ENCODE data around the gene RASSF4.

RASSF4 gene

DNA sequence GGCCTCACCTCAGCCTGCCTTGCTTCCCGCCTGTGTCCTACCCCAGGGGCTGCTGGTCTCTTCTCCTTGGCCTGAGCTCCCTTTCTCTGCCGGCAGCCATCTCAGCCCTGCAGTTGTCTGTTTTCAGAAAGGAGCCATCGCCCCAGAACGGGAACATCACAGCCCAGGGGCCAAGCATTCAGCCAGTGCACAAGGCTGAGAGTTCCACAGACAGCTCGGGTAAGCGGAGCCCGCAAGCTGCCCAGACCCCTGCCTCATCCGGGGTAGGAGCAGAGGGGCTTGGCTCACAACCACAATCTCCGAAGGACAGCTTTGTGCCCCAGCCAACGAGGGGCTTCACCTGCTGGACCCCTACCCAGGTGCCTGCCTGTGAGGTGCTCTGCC lies 24.3 kb downstream of the RASSF4 start:
- in situ Hi-C loops (cut with MboI; ENCODE audit: low sequenced_read_pairs), result no loop called here

DNA sequence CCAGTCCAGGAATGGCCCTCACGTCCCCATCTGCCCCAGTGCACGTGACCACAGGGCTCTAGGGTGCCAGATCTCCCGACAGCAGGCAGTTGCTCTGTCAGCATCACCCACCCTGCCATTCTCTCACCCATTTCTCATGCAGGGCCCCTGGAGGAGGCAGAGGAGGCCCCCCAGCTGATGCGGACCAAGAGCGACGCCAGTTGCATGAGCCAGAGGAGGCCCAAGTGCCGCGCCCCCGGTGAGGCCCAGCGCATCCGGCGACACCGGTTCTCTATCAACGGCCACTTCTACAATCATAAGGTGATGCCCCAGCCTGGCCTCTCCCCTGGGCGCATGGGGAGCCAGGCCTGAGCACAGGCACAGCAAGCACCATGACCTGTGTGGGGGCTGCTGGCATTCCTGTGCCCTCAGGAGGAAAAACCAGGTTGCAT lies 25.1 kb downstream of the RASSF4 start:
- in situ Hi-C loops (cut with MboI; ENCODE audit: low sequenced_read_pairs), result no loop called here

DNA sequence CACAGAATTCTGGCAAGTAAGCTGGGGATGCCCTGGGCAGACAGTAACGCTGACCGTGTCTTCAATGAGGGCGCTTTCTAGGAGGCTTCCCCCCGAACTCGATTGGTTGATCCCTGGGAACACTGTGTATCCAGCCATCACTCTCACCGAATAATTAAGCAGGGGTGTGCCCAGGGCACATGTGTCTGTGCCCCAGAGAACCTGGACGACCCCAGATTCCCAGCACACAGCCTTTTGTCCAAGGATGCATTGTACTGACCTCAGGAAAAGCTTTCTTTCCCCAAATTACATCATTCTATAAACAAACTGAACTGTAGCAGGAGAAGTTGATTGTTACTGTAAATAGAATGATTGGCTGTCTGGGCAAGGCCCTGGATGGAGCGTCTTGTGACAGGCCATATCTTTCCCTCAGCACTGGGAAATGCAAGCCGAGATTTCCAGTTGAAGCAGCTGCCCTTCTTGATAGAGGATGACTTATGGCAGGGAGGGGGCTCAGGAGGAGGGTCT lies 25.6 kb downstream of the RASSF4 start:
- in situ Hi-C loops (cut with MboI; ENCODE audit: low sequenced_read_pairs), result no loop called here

DNA sequence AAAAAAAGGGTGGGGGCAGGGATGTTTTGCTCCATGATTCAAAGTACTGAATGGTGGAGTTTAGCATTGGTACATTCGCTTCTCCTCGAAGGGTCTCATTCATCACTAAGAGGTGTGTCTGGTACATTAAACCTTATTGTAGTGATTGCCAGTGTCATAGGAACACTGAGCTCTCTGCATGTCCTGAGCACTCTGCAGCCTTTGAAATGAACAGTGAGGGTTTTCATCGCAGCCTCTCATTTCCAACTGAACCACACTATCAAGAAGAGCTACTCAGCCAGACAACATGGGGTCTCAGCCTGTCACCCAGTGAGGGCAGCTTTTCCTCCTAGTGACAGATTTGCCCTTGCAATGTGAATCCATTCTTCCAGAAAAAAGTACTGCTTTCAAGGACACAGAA lies 26.6 kb downstream of the RASSF4 start:
- in situ Hi-C loops (cut with MboI; ENCODE audit: low sequenced_read_pairs), result no loop called here

DNA sequence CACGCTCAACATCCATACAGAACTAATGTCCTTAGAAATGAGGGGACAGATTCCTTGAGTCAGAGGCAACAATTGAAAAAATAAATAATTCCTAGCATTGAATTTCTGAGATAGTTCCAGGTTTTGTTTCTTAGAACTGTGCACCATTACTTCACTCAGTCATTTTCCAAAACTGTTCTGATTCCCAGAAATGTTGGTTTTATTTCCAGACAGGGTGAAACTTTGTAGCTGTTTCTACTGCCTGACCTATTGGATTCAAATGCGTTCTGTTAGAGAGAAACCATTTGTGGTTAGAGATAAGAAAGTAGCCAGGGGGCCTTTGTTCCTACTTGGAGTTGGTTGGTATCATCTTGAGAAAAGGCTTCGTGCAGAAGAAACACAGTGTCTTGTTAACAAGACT lies 27.1 kb downstream of the RASSF4 start:
- in situ Hi-C loops (cut with MboI; ENCODE audit: low sequenced_read_pairs), result no loop called here

DNA sequence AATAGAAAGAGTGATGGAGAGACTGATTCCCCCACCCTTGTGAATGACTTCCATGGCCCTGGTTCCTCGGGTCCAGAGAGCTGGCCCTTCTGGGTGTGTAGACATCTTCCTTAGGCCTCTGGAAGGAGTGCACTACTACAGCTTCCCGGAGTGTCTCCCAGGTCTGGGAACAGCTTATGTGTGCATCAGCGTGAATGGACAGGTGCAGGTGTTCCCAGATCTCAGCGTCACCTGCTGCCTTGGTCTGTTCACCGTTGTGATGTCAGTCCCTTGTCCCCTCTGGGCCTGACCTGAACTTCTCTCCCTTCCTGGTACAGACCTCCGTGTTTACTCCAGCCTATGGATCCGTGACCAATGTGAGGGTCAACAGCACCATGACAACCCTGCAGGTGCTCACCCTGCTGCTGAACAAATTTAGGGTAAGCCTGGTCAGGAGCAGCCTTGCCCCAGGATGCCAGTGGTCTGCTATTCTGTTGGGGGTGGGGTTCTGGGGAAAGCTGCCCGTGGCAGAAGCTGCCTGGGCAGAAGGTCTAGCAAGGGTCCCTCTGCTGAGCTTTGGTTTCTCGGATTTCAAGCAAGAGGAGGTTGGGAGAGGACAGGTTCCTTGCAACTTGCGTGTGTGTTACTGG lies 29.5 kb downstream of the RASSF4 start:
- in situ Hi-C loops (cut with MboI; ENCODE audit: low sequenced_read_pairs), result no loop called here

DNA sequence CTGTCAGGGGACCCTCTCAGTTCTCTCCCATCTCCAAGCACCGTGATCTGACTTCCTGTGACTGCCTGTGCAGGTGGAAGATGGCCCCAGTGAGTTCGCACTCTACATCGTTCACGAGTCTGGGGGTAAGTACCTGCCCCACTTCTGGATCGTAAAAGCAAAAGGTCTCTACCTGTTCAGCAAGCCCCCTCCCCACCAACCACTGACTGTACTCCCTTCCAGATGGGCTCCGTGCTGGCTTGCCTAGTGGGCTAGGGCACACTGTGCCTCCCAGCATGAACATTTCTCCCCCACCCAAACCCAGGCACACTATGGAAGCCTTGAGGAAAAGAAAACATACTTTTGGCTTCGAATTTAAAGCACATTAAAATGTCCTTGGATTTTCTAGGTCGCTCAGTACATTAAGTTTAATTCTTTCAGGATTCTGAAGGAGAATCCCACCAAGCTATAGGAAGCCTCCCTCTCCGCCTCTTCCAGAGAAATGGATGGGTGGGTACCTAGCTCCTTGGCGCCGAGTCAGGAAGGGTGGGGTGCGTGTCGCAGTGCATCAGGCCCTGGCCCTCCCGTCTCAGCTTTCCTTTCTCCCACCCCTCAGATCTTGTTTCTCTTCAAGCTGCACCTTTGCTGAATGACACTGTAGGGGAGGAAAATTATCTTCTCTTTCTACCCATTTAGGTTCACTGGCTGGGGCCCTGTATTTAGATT lies 30.1 kb downstream of the RASSF4 start:
- in situ Hi-C loops (cut with MboI; ENCODE audit: low sequenced_read_pairs), result no loop called here

DNA sequence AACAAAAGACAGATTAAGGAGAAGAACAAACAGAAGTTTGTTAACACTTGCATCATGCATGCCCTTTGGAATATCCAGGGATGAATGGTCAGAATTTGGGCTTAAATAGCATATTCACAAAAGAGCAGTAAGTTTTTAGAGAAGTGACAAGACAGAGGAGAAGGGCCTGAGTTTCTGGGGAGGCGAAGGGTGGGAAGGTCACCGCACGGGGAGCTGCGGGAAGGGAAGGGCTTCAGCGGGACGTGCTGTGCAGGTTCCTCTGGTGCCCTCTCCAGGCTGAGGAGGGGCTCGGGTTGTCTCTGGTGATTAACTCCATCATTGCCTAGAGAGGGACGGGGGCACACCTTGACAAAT lies 30.7 kb downstream of the RASSF4 start:
- in situ Hi-C loops (cut with MboI; ENCODE audit: low sequenced_read_pairs), result no loop called here

DNA sequence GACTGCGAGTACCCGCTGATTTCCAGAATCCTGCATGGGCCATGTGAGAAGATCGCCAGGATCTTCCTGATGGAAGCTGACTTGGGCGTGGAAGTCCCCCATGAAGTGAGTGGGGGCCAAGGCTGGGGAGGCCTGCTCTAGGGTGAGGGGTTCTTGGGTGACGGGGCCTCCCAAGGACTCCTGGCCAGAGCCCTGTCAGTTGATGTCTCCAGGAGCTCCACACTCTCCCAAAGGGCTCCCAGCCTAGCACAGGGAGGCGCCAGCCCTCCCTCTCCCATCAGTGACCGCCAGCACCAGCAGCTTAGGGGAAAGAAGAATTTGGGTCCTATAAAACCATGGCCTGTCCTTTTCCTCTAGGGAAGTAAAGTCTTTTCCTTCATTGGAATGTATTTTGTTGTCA lies 31.4 kb downstream of the RASSF4 start:
- in situ Hi-C loops (cut with MboI; ENCODE audit: low sequenced_read_pairs), result no loop called here

DNA sequence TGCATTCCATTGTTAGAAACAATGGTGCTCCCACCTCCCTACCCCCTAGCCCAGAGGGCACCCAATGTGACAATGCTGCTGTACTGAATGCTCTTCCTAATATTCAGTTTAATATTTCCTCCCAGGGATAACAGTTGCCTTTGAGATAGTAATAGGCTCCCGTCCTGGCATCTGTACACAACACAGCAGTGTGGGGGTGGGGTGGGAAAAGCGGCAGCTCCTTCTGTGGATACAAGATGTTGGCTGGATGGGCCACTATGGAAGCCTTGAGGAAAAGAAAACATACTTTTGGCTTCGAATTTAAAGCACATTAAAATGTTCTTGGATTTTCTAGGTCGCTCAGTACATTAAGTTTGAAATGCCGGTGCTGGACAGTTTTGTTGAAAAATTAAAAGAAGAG lies 32.0 kb downstream of the RASSF4 start:
- in situ Hi-C loops (cut with MboI; ENCODE audit: low sequenced_read_pairs), result no loop called here

DNA sequence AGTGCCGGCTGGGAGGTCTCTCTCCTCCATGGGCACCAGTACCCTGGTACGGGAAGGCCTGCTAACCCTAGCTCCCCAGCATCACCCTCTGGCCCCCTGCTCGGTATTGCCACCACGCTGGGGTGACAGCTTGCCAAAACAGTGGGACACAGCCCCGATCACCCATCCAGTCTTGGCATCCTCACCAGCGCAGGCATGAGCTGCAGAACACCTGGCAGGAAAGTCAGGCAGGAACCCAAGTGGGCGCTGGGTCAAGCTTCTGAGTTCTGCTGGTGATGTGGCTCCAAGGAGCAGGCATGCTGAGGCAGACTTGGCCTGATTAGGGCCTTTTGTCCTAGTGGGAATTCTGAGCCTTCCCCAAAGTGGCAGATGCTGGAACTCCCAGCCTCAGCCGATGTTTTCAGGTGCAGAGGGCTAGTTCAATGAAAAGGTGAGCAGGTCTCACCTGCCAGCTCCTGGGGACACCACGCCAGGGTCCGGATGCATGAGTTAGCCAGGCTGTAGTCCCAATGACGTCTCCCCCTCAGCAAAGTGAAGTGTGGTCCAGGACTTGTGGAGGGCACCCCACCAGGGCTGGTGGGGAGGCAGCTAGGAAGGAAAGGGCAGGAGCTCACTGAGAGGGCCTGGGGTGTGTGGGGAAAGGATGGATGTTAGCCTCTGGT lies 32.6 kb downstream of the RASSF4 start:
- in situ Hi-C loops (cut with MboI; ENCODE audit: low sequenced_read_pairs), result no loop called here

DNA sequence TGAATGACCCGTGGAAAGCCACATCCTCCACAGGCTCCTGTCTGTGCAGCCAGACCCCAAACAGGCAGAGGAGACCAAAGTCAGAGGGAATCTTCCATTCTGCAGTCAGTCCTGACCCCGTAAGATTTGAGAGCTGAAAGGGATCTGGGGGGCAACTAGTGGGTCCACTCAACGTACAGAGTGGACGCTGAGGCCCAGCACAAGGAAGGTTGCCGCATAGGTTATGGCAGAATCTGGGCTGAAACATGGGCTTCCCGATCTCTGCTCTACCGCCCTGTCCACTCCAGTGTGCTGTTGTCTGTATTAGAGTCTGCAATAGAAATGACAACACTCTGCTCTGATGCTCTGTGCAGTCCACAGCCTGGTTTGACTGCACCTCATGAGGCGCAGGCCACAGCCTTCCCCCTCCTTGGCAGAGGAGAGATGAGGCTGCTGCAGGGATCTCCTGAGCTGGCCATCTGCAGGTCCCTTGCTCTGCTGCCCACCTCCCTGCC lies 33.2 kb downstream of the RASSF4 start:
- in situ Hi-C loops (cut with MboI; ENCODE audit: low sequenced_read_pairs), result no loop called here

DNA sequence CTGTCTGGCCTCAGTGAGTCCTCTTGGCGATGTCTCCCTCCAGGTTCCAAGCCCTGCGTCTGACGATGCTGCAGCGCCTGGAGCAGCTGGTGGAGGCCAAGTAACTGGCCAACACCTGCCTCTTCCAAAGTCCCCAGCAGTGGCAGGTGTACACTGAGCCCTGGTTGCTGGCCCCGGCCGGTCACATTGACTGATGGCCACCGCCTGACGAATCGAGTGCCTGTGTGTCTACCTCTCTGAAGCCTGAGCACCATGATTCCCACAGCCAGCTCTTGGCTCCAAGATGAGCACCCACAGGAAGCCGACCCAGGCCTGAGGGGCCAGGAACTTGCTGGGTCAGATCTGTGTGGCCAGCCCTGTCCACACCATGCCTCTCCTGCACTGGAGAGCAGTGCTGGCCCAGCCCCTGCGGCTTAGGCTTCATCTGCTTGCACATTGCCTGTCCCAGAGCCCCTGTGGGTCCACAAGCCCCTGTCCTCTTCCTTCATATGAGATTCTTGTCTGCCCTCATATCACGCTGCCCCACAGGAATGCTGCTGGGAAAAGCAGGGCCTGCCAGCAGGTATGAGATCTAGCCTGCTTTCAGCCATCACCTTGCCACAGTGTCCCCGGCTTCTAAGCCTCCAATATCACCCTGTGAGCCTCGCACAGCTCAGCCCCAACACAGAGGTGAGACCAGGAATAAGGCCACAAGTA lies 33.8 kb downstream of the RASSF4 start:
- in situ Hi-C loops (cut with MboI; ENCODE audit: low sequenced_read_pairs), result no loop called here

DNA sequence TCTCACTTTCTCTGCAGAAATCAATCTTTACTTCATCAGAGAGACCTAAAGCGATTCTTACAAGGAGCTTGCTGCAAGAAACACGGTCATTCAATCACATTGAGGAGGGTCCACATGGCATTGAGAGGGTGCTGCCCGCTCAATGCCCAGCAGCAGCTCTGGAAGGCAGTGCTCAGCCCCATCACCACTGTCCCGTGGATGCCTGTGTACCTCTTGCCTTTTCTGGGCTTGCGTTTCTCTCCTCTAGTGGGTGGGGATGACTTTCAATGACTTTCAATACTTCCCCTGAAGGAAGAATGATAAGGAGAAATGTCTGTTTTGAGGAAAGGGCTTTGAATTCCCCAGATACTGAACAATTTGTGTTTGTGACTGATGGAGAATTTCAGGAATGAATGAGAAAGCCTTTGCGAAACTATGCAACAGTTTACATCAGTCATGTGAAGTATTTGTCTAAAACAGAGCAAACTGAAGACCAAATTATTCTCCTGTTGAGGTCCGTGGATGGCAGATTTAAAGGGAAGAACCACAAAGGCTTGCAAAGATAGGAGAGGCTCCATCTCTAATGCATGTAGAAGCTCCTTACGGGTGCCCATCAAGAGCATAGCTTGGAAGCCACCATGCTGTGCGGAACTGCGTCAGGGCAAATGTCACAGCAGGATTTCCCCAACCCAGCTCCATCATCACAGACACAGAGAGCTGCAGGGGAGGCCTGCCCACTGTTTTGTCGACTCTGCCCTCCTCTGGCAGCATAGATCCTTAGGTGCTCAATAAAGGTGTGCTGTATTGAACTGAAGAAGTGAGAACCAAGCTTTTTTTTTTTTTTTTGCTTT lies 34.5 kb downstream of the RASSF4 start:
- in situ Hi-C loops (cut with MboI; ENCODE audit: low sequenced_read_pairs), result no loop called here

DNA sequence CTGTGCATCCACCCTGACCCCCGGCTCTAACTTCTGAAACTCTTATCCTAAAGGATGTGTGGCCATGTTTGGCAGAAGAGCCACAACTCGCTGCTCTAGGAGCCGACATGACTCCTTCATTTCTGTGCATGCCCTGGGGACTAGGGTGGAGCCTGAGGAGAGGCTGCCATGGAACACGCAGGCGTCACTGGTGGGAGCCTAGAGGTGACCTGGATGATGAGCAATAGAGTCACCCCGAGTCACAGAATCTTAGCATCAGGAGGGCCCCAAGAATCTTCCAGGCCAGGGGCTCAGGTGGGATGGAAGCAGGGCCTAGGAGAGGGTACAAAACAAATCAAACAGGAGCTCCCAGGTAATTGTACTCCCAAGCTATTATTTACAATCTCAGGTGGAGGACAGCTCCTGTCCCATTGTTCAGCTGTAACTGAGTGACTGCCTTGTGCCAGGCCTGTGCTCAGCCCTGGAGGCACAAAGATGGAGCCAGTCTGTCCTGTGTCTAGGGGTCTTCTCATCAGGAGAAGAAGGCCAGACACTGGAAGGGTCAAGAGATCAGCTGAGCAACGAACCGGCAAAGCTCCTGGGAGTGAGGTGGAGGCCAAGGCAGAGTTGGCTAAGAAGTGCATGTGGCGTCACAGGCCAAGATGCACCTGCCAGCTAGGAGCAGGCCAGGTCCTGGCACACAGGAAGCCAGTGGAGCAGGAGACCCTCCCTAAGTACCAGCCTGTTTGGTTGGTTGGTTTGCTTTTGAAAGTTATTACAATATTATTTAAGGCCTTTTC lies 35.3 kb downstream of the RASSF4 start:
- in situ Hi-C loops (cut with MboI; ENCODE audit: low sequenced_read_pairs), result no loop called here

DNA sequence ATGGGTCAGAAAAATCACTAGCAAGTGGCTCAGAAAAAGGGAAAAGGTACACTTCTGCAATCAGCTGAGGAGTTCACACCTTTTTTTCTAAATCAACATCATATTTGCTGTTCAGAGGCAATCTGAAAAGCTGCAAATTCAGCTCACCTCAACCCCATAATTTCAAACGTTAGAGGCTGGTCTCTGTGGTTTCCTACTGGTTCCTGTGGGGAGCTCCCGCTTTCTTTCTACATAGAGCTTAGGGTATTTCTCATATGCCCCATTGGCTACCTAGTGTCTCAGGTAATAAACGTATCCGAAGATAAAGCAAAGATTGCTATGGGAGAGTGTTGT lies 35.9 kb downstream of the RASSF4 start:
- in situ Hi-C loops (cut with MboI; ENCODE audit: low sequenced_read_pairs), result no loop called here

DNA sequence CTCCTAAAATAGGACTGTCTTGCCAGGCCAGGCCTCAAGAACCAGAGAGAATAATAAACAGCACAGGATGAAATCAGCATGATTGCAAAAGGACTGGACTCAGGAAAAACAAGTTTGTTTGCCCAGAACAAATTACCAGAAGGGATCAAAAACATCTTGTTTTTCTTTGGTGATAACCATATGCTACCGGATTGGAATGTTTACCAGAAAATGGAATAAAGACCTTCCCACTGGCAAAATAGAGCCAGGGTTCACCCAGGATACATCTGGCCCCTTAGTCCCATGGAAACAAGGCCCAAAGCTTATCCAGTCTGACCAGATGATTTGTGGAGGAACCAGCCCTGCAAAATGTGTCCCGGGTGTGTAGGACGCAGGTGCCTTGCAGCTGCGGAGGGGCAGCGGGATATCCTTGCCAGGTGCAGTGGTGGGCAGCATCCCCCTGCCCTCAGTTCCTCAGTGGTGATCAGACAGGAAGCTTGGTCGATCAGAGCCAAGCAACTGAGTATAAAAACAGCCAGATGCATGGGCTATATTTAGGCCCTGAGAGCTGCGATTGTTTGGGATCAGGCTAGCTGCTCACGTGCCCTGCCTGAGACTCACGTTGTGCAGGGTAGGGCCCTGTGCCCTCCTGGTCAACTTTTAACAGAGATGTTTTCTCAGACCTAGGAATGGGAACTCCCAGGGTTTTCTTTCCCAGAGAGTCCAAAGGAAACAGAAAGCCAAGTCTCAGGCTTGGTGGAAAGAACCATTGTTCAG lies 36.5 kb downstream of the RASSF4 start:
- in situ Hi-C loops (cut with MboI; ENCODE audit: low sequenced_read_pairs), result no loop called here

DNA sequence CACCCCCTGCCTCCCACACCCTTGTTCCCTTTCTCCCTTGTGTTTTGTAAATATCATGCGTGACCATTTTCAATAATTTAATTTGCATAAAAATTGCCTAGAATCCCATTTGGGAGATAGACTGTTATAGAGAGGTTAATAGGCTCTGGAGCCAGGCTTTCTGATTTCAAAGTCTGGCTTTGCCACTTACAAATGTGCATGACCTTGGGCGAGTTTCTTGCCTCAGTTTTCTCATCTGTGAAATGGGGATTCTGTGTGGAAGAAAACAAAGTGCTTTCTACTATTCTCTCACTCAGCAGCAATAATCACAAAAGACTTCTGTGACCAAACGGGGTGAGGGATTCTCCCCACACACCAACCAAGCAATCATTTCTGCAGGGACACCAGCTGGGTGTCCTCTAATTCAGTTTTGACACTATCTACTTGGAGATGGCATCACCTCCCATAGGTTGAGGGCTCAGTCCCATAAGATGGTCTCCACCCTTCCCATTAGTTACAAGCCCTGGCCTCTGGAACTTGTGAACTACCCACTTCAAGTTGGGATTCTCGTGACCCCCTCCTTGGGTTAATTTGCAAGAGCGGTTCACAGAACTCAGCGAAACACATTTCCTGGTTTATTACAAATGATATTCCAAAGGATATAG lies 37.6 kb downstream of the RASSF4 start:
- in situ Hi-C loops (cut with MboI; ENCODE audit: low sequenced_read_pairs), result no loop called here

DNA sequence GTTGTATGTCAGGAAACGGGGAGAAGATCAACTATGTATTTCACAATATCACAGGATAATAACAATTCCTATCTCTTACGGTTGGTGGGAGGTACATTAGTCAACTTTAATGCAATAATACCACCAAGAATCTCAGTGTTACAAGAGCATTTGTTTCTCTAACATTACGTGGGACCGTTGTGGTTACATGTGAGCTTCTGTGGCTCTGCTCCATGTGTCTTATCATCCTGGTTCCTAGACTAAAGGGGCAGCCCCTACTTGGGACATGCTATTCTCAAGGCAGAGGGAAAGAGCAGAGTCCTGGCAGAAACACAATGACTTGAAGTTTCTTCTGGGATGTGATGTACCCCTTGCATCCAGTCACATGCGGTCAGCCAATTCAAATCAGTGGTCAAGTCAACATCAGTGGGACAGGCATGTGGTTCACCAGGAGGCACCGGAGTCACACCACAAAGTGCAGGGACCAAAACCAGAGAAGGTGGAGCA lies 38.6 kb downstream of the RASSF4 start:
- in situ Hi-C loops (cut with MboI; ENCODE audit: low sequenced_read_pairs), result no loop called here

Data from HL-60/S4 treated with retinoic acid at 250 ng/mL for 4 days and 3 days (cell line).